ENCODE results near the gene NKAIN2.

The NKAIN2 gene

GRCh38 chr6:124355146-124355545 is 551.5 kb downstream of the NKAIN2 start:
- no peak for DNase-seq (ENCODE audit: low read depth, low spot score)
- in situ Hi-C loops (cut with HindIII; ENCODE audit: low sequenced_read_pairs), result no loop called here
- H3K4me3 ChIP-seq (ENCODE audit: low read depth, low read length), result no peak overlapping the region
- no peak for TF ChIP-seq CTCF (IDR thresholded peaks at IDR 0.05; ENCODE audit: low read depth, low read length)

- no peak overlapping the region for H3K4me3 ChIP-seq (ENCODE audit: low read depth, low read length)
- no peak for DNase-seq (ENCODE audit: low read depth, low spot score)
- in situ Hi-C loops (cut with HindIII; ENCODE audit: low sequenced_read_pairs), result no loop called here
- TF ChIP-seq CTCF (IDR thresholded peaks at IDR 0.05; ENCODE audit: low read depth, low read length), result no peak
These were observed 552.7 kb downstream of the NKAIN2 start for GRCh38 chr6:124356276-124356810.

GRCh38 chr6:124356811-124357210 is 553.1 kb downstream of the NKAIN2 start:
- no peak for TF ChIP-seq CTCF (IDR thresholded peaks at IDR 0.05; ENCODE audit: low read depth, low read length)
- in situ Hi-C loops (cut with HindIII; ENCODE audit: low sequenced_read_pairs), result no loop called here
- no peak overlapping the region for H3K4me3 ChIP-seq (ENCODE audit: low read depth, low read length)
- DNase-seq (ENCODE audit: low read depth, low spot score), result no peak

GRCh38 chr6:124368131-124368530 is 564.5 kb downstream of the NKAIN2 start:
- no peak overlapping the region for H3K4me3 ChIP-seq (ENCODE audit: low read depth, low read length)
- TF ChIP-seq CTCF (IDR thresholded peaks at IDR 0.05; ENCODE audit: low read depth, low read length), result no peak
- DNase-seq (ENCODE audit: low read depth, low spot score), result peak; percentile 55
- in situ Hi-C loops (cut with HindIII; ENCODE audit: low sequenced_read_pairs), result no loop called here

GRCh38 chr6:124371974-124372475 is 568.4 kb downstream of the NKAIN2 start:
- TF ChIP-seq CTCF (IDR thresholded peaks at IDR 0.05; ENCODE audit: low read depth, low read length), result no peak
- H3K4me3 ChIP-seq (ENCODE audit: low read depth, low read length), result no peak overlapping the region
- in situ Hi-C loops (cut with HindIII; ENCODE audit: low sequenced_read_pairs), result no loop called here
- peak; percentile 70 for DNase-seq (ENCODE audit: low read depth, low spot score)

GRCh38 chr6:124373386-124373785 is 569.7 kb downstream of the NKAIN2 start:
- H3K4me3 ChIP-seq (ENCODE audit: low read depth, low read length), result no peak overlapping the region
- in situ Hi-C loops (cut with HindIII; ENCODE audit: low sequenced_read_pairs), result no loop called here
- DNase-seq (ENCODE audit: low read depth, low spot score), result no peak
- no peak for TF ChIP-seq CTCF (IDR thresholded peaks at IDR 0.05; ENCODE audit: low read depth, low read length)
